T-helper 2 cell treated with Interferon-gamma antibody and Interleukin-4, amounts not matched to agents 100 ng/mL and 5 ng/mL, for 36 hours (primary cell): ENCODE results near the gene ACADM. TPM values are rescaled to one million over a fixed set of nuclear protein-coding genes. Genes with fewer than 3 reads are reported as not detected.
"Not testable (repeated sequence)": the region's sequence is repeated elsewhere in the genome, so short reads cannot be mapped to it uniquely, and the experiment has no call there.

Experiments used
- intact Hi-C: fragments of 100-400 bp; cut with micrococcal nuclease; formaldehyde crosslinking; loops from one replicate; pipeline ENCODE4 v1.15.1; 2023
- total RNA-seq: library from RNA; stranded (reverse); gene quantifications from 2 replicates; pipeline ENCODE4 v1.2.3, GENCODE V29; 2022

ACADM gene
- total RNA-seq, 1 donor from 2014 or later = 43.4 TPM

DNA sequence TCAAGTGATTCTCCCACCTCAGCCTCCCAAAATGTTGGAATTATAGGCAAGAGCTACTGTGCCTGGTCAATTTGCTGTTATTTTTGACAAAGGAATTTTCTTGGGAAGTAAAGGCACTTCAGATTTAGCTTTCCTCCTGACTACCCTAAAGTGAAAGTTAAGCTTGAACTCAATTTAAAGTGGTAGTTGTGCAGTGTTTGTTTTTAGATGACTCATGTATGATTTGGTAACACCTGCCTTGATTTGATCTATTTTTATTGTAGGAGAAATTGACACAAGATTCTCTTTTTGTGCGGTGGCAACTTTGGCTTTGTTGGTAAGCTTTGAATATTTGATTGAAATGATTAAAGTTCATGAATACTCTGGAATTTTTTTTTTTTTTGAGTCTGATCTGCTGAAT, 66.5 kb downstream of the ACADM start:
- intact Hi-C loops = no loop called here

DNA sequence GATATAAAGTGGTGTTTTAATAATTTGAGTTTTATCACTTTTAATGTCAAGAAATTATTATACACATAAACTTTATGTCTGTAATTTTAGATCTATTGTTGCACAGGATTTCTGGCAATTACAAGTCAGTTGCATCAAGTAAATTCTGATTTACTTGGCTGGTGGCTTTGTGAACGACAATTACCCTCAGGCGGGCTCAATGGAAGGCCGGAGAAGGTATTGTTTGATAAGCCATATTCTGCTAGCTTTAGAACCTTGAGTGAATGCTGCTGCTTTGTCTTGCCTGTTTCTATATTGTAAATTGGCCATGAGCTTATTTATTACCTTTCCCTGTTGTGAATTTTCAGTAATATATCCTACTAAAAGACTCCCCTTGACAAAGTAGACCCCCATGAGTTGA, 67.6 kb downstream of the ACADM start:
- intact Hi-C loops = no loop called here

DNA sequence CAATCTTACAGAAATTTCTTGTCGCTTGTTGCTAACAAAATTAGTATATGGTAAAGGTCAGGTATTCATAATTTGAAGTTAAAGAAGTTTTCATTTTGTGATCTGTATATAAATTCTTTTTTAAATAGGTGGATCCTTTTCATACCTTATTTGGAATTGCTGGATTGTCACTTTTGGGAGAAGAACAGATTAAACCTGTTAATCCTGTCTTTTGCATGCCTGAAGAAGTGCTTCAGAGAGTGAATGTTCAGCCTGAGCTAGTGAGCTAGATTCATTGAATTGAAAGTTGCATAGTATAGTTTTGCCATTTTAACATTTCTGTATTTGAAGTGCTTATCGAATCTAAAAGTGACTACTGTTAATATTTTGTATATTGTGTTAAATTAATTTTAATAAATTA, 69.9 kb downstream of the ACADM start:
- intact Hi-C loops = no loop called here

DNA sequence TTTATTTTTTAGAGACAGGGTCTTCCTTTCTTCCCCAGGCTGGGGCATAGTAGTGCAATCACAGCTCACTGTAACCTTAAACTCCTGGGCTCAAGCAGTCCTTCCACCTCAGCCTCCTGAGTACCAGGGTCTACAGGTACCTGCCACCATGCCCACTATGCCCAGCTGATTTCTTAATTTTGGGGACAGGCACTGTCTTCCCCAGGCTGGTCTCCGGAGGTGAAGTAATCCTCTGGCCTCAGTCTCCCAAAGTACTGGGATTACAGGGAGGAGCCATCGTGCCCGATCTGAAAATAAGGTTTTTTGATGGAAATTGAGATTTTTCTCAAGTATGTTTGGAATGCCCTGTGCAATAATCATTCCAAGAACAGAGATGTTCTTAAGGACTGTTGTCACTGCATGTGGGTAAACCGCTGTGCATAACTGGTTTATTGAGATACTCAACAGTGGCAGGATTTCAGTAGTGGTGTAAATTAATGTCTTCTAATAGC, 71.2 kb downstream of the ACADM start:
- intact Hi-C loops = no loop called here

DNA sequence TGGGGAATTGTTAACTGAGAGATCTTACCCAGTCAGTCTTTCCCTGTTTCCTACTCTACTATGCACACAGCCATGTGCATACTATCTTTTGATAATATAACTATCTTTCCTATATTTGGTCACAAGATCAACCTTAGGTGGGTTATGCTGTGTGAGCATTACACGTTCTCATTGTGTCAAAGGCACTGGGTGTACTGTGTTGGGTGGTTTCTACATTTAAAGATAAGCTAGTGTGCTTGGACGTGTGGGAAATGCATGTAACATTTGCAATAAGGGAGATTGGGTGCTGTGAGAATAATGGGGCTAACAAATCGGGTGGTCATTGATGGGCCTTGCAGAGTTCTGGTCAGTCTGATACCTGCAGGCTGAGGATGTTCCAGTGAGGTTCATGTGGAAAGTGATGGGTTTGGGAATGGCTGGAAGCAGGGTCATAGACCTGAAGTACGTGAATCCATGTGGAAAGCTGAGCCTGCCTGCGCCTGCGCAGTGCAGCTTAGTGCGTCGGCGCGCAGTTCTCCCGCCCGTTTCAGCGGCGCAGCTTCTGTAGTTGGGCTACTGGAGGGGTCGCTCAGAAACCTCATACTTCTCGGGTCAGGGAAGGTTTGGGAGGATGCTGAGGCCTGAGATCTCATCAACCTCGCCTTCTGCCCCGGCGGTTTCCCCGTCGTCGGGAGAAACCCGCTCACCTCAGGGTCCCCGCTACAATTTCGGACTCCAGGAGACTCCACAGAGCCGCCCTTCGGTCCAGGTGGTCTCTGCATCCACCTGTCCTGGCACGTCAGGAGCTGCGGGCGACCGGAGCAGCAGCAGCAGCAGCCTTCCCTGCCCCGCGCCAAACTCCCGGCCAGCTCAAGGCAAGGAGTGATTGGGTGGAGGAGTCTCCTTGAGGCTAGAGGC, 72.1 kb downstream of the ACADM start, which contains the start of gene MSH4:
Gene MSH4, plus strand, starts transcription at position 507 of the 897 bp plus-strand sequence. Its CDS starts 104 bp downstream, at position 611.
- intact Hi-C loops = no loop called here

DNA sequence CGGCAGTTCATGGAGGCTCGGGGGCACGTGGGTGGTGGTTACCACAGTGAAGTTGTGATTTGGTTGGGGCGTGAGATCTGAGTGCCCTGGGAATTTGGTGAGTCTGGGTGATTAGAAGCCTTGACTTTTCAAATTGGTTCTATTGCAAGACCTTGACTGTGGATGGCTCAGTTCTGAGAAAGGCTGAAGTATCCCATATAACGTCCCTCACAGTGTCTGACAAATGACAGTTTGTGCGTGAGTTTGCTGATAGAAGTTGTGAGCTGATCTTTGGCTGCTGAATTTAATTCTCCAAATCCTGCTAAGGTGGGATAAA, 72.7 kb downstream of the ACADM start:
- intact Hi-C loops = no loop called here

- intact Hi-C loops = no loop called here
Measured at GRCh38 chr1:75797606-75798216, 73.2 kb downstream of the ACADM start.

DNA sequence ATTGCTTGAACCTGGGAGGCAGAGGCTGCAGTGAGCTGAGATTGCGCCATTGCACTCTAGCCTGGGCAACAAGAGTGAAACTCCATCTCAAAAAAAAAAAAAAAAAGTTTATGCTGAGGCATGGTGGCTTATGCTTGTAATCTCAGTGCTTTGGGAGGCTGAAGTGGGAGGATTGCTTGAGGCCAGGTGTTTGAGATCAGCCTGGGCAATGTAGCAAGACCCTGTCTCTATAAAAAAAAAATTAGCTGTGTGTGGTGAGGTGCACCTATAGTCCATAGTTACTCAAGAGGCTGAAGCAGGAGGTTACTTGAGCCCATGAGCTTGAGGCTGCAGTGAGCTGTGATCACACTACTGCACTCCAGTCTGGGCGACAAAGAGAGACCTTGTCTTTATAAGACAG, 77.0 kb downstream of the ACADM start:
- intact Hi-C loops = not testable (repeated sequence)

GRCh38 chr1:75808921-75809320, 84.4 kb downstream of the ACADM start:
- intact Hi-C loops = no loop called here

GRCh38 chr1:75810113-75810512, 85.6 kb downstream of the ACADM start:
- intact Hi-C loops = not testable (repeated sequence)

- intact Hi-C loops = no loop called here
Measured at GRCh38 chr1:75811211-75811981, 86.9 kb downstream of the ACADM start.

- intact Hi-C loops = no loop called here
Measured at GRCh38 chr1:75812065-75812464, 87.6 kb downstream of the ACADM start.

Other genes starting within 250 kb of the ACADM start
- gene SLC44A5, start 113.6 kb upstream of the ACADM start, total RNA-seq = not detected in 2 replicates
- 136 and 138 TPM in 2 replicates for gene RABGGTB, start 61.5 kb downstream of the ACADM start, total RNA-seq
- gene MSH4, start 72.2 kb downstream of the ACADM start, total RNA-seq = 0.34 and 0.43 TPM in 2 replicates
- gene ASB17, start 207.7 kb downstream of the ACADM start, total RNA-seq = not detected in 2 replicates